ENCODE data around the gene EMID1. TPM values are rescaled to one million over a fixed set of nuclear protein-coding genes. Genes with fewer than 3 reads are reported as not detected.

EMID1 gene
- not detected for total RNA-seq

DNA sequence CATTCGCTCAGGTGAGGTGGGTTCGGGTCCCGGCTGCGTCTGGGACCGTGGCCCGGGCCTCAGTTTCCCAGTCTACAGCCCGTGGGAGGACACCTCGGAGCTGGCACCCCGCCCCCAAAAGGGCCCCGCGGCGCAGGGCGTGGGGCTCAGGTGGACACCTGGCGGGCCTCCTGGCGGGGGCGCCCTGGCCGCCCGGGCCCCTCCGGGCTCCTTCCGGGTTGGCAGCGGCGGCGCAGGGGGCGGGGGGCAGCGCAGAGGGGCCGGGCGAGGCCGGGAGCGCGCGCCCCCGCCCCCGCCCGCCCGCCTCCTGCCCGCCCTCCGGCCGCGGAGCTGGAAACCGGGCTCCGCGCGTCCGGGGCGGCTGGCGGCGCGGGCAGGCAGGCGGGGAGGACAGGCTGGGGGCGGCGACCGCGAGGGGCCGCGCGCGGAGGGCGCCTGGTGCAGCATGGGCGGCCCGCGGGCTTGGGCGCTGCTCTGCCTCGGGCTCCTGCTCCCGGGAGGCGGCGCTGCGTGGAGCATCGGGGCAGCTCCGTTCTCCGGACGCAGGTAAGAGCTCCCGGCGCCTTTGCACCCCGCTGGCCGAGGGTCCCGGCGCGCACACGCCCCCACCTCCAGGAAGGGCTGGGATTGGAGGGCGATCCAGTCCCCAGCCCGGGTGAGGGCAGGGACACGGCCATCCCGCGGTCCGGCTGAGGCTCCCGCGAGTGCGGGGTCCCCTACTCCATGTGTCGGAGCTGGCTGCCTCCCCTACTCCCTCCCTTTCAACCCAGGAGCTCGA, at the start of gene EMID1:
EMID1 (plus strand) TSS at position 303 of the 778 bp plus-strand sequence; CDS start at position 446, 143 bp downstream.
- H3K4me1 Mint-ChIP-seq (ENCODE audit: low read depth): peaks cover 12% of the 10 kb centered on the region
- H3K27ac Mint-ChIP-seq: no peak within 1 kb of the TSS
- peak within 1 kb of the TSS; percentile 48 for H3K4me3 Mint-ChIP-seq
- ChIA-PET CTCF (interaction anchor here (0.8 to 2.0 kb wide), 4 partner anchors 34 to 107 kb away, joined by 3 to 10 read pairs (median 4); no protein-coding TSS in a partner anchor), POLR2A (no interaction called here)
- peaks cover 38% of the 10 kb centered on the region for H3K27me3 Mint-ChIP-seq
- intact Hi-C loops (cut with micrococcal nuclease): no loop called here
- peak; percentile 16 for DNase-seq
- no peaks in the 10 kb centered on the region for H3K9me3 Mint-ChIP-seq
- no peaks in the 10 kb centered on the region for H3K36me3 Mint-ChIP-seq

DNA sequence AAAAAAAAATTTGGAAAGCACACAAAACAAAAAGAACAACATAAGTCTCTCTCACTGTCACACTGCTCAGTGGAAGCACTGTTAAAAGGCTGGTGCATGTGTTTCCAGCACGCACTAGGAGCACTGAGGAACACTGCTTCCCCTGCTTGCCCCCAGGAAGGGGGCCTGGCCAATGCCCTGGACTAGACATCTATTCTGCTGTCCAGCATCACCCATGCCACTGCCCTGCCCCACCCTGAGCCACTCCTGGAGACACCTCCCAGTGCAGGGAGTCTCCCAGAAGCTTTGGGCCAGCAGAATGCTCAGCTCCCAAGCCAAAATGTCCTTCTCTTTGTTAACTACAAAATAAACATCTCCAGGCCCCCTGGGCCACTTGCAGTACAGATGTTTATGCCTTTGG, 49.7 kb upstream of the EMID1 start:
- peaks cover 29% of the 10 kb centered on the region for H3K27me3 Mint-ChIP-seq
- POLR2A ChIA-PET: no interaction called here
- no peak overlapping the region for H3K4me3 Mint-ChIP-seq
- no peaks in the 10 kb centered on the region for H3K9me3 Mint-ChIP-seq
- peaks cover 5% of the 10 kb centered on the region for H3K4me1 Mint-ChIP-seq (ENCODE audit: low read depth)
- no peak overlapping the region for H3K27ac Mint-ChIP-seq
- CTCF ChIA-PET: no interaction called here
- intact Hi-C loops (cut with micrococcal nuclease): no loop called here
- no peaks in the 10 kb centered on the region for H3K36me3 Mint-ChIP-seq
- DNase-seq: no peak

DNA sequence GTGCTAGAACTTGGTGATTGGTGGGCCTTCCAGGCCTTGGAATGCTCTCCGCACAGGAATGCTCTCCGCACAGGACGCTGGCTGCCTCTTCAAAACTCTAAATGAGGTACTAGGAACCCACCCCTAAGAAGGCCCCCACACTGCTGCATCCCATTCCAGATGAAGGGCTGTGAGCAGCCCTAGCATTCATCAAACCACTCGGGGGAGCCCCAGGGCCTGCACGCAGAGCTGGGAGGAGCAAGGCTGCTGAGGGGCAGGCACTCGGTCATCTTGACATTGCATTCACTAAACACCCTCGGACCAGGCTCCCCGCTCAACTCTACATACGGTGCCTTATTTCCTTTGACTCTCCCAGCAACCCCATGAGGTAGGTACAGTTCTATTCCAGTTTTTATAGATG, 49.2 kb upstream of the EMID1 start:
- no peak for DNase-seq
- Mint-ChIP-seq H3K4me3 (no peak overlapping the region), H3K27ac (no peak overlapping the region), H3K36me3 (no peaks in the 10 kb centered on the region), H3K9me3 (no peaks in the 10 kb centered on the region), H3K4me1 (ENCODE audit: low read depth) (peaks cover 5% of the 10 kb centered on the region), H3K27me3 (peaks cover 29% of the 10 kb centered on the region)
- intact Hi-C loops (cut with micrococcal nuclease): no loop called here
- CTCF ChIA-PET: no interaction called here
- POLR2A ChIA-PET: no interaction called here

DNA sequence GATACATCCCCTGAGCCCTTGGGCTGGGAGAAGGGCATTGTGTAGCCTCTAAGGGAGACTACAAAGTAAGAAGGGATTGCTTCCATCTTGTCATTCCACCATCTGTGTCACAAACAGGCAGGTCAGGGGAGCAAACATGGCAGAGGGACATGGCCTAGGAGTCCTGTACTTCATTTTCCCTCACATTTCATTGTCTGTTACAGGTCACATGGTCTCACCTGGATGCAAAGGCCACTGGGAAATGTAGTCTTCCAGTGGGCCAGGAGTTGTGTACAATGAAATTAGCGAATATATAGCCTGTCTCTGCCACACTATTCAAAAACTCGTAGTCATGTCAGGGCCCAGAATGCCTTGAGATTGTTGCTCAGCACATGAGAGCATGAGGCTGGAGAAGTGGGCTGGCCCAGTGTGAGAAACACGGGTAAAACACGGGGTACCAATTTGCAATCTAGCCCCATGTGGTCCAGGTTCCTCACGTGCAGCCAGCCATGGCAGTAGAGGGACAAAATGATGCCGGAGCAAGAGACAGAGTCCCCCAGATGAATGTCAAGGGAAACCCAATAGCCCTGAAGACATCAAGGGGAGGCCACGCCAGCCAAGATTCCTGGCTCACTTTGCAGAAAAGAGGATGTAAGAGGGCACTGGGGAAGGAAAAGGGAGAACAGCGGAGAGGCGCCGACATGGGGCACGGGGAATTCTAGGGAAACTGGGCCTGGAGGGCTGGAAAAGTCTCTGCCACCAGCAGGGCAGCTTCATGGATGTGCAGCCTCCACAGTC, 47.7 kb upstream of the EMID1 start:
- no peak overlapping the region for H3K27ac Mint-ChIP-seq
- no peak for DNase-seq
- CTCF ChIA-PET: interaction anchor here (1.1 kb wide), 1 partner anchor 88 kb away, joined by 4 read pairs; no protein-coding TSS in a partner anchor

DNA sequence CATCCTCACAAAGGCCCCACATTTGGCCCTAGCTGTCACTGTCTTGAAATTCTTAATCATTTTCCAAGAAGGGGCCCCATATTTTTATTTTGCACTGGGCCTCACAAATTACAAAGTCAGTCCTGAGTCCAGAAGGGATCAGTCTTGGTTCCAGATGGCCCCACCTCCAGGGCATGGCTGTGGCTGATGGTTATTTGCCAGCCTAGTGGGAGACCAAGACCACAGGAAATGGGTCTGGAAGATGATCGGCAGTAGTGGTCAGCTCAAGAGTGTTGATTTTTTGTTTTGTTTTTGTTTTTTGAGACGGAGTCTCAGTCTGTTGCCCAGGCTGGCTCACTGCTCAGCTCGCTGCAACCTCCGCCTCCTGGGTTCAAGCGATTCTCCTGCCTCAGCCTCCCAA, 47.1 kb upstream of the EMID1 start:
- no peaks in the 10 kb centered on the region for H3K36me3 Mint-ChIP-seq
- CTCF ChIA-PET: interaction anchor here (1.1 kb wide), 1 partner anchor 87 kb away, joined by 4 read pairs; no protein-coding TSS in a partner anchor
- no peak overlapping the region for H3K27ac Mint-ChIP-seq
- intact Hi-C loops (cut with micrococcal nuclease): no loop called here
- peaks cover 23% of the 10 kb centered on the region for H3K27me3 Mint-ChIP-seq
- H3K4me3 Mint-ChIP-seq: no peak overlapping the region
- H3K9me3 Mint-ChIP-seq: no peaks in the 10 kb centered on the region
- no peak for DNase-seq
- peaks cover 5% of the 10 kb centered on the region for H3K4me1 Mint-ChIP-seq (ENCODE audit: low read depth)
- POLR2A ChIA-PET: no interaction called here

More for the DNA sequence above, 47.7 kb upstream of the EMID1 start:
- intact Hi-C loops (cut with micrococcal nuclease): no loop called here
- Mint-ChIP-seq H3K27me3 (peaks cover 27% of the 10 kb centered on the region), H3K9me3 (no peaks in the 10 kb centered on the region), H3K4me1 (ENCODE audit: low read depth) (peaks cover 5% of the 10 kb centered on the region), H3K4me3 (no peak overlapping the region), H3K36me3 (no peaks in the 10 kb centered on the region)
- POLR2A ChIA-PET: no interaction called here

DNA sequence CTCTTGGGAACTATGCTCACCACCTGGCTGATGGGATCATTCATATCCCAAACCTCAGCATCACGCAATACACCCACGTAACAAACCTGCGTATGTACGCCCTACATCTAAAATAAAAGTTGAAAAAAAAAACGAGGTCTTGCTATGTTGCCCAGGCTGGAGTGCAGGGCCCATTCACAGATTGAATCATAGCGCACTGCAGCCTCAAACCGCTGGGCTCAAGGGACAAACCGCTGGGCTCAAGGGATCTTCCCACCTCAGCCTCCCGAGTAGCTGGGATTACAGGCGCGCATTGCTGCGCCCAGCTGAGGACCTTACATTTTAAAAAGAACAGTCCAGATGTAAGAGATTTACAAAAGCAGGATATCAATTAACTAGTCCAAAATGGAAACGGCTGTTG, 41.9 kb upstream of the EMID1 start:
- H3K4me3 Mint-ChIP-seq: no peak overlapping the region
- H3K27me3 Mint-ChIP-seq: peaks cover 11% of the 10 kb centered on the region
- H3K36me3 Mint-ChIP-seq: no peaks in the 10 kb centered on the region
- CTCF ChIA-PET: no interaction called here
- H3K27ac Mint-ChIP-seq: no peak overlapping the region
- POLR2A ChIA-PET: no interaction called here
- H3K9me3 Mint-ChIP-seq: no peaks in the 10 kb centered on the region
- no peak for DNase-seq
- intact Hi-C loops (cut with micrococcal nuclease): no loop called here
- H3K4me1 Mint-ChIP-seq (ENCODE audit: low read depth): peaks cover 18% of the 10 kb centered on the region

DNA sequence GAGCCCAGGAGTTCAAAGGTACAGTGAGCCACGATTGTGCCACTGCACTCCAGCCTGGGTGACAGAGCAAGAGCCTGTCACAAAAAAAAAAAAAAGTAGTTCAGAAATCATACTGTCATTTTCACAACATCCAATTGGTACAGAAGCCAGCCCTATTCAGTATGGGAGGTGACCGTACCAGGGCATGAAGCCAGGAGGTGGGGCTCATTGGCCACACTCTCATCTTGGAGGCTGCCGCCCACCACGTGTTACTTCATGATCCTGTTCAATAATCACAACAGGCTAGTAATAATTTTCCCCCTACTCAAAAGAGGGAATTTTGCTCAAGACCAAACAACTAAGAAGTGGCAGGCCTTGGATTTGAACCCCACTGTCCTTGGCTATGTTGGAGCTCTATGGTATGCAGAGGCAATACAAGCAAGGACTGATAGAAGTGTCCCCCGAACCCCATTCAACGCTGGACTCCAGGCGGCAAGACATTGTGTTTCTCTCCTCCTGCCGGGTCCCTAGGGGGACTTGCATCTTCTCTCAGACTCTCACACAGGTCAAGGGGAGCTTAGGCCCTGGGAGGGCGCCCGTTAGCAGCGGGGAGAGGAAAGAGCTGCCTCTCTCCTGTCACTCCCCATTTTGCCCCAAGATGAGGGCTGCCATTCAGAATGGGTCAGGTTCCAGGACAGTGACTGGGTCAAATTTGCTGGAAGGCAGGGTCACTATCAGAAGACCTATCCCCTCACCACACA, 40.2 kb upstream of the EMID1 start:
- H3K36me3 Mint-ChIP-seq: no peaks in the 10 kb centered on the region
- H3K4me3 Mint-ChIP-seq: no peak overlapping the region
- CTCF ChIA-PET: interaction anchor here (1.0 kb wide), 1 partner anchor 11 kb away, joined by 3 read pairs; no protein-coding TSS in a partner anchor
- H3K27ac Mint-ChIP-seq: no peak overlapping the region
- H3K4me1 Mint-ChIP-seq (ENCODE audit: low read depth): peaks cover 19% of the 10 kb centered on the region
- intact Hi-C loops (cut with micrococcal nuclease): loop anchor here (2.0 to 5.0 kb wide), 2 partner anchors 37 to 258 kb away; no protein-coding TSS in a partner anchor
- peaks cover 8% of the 10 kb centered on the region for H3K27me3 Mint-ChIP-seq
- H3K9me3 Mint-ChIP-seq: no peaks in the 10 kb centered on the region
- DNase-seq: no peak
- POLR2A ChIA-PET: no interaction called here

DNA sequence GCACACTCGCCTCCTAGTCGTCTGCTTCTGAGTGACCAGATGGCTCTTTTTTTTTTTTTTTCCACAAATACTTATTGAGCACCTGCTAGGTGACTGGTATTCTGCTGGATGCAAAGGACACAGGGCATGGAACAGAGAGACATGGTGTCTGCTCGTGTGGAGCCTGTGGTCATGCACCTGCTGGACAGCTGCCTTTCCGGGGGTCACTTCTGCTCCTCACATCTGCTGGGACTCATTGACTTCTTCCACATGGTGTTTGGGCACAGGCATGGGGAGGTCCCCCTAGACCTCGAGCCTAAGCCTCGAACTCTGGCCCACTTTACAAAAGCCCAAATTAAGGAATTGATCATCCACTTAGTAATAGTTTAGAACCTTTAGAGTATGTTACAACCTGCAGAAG, 39.5 kb upstream of the EMID1 start:
- no peak overlapping the region for H3K4me3 Mint-ChIP-seq
- POLR2A ChIA-PET: no interaction called here
- no peak overlapping the region for H3K27ac Mint-ChIP-seq

DNA sequence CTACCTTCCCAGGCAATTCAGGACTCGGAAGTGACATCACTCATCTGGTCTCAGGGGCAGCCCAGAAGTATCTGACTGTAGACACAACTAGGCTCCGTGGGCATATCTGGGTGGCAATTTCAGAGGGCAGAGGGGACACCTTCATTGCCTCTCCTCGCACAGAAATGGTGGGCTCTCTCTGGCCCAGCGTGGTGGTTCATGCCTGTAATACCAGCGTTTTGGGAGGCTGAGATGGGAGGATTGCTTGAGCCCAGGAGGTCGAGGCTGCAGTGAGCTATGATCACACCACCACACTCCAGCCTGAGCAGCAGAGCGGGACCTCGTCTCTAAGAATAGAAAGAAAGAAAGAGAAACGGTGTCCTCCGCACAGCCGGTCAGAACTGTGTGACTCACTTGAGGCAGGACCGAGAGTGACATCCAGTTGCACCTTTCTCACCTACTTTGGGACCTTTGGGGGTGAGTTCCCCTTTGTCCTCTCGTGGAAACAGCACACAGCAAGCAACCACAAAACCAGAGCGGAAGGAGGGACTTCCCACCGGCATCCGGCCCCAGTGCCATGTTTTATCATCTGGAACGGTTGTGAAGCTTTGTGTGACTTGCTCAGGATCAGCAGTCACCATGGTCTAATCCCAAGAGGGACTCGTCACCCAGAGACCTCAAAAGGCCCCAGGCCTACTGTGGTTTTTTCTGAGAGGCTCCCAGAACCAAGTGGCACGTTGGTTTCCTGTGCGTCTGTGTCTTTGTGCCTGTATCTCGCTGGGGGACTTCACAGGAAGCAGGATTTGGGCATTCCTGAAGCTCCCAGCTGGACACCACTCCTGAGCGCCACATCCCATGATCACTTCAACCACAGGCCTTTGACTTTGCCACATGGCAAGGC, 38.4 kb upstream of the EMID1 start:
- H3K9me3 Mint-ChIP-seq: no peaks in the 10 kb centered on the region
- peak overlapping the region; percentile 32 for H3K4me3 Mint-ChIP-seq
- intact Hi-C loops (cut with micrococcal nuclease): loop anchor here (1.0 to 5.0 kb wide), 3 partner anchors 36 to 394 kb away; no protein-coding TSS in a partner anchor
- no peaks in the 10 kb centered on the region for H3K36me3 Mint-ChIP-seq
- ChIA-PET POLR2A (interaction anchor here (0.6 kb wide), 1 partner anchor 429 kb away, joined by 3 read pairs; no protein-coding TSS in a partner anchor), CTCF (interaction anchor here (1.0 to 1.8 kb wide), 2 partner anchors 35 to 78 kb away, joined by 4 read pairs; no protein-coding TSS in a partner anchor)
- H3K27me3 Mint-ChIP-seq: peaks cover 6% of the 10 kb centered on the region
- DNase-seq: peak; percentile 87
- peaks cover 19% of the 10 kb centered on the region for H3K4me1 Mint-ChIP-seq (ENCODE audit: low read depth)
- H3K27ac Mint-ChIP-seq: peak overlapping the region; percentile 54

More for the DNA sequence above, 39.5 kb upstream of the EMID1 start:
- CTCF ChIA-PET: interaction anchor here (1.0 to 1.8 kb wide), 2 partner anchors 12 to 36 kb away, joined by 3 to 4 read pairs; no protein-coding TSS in a partner anchor
- Mint-ChIP-seq H3K36me3 (no peaks in the 10 kb centered on the region), H3K9me3 (no peaks in the 10 kb centered on the region), H3K4me1 (ENCODE audit: low read depth) (peaks cover 19% of the 10 kb centered on the region), H3K27me3 (peaks cover 6% of the 10 kb centered on the region)
- intact Hi-C loops (cut with micrococcal nuclease): loop anchor here (2.0 to 5.0 kb wide), 2 partner anchors 37 to 259 kb away; no protein-coding TSS in a partner anchor
- no peak for DNase-seq

DNA sequence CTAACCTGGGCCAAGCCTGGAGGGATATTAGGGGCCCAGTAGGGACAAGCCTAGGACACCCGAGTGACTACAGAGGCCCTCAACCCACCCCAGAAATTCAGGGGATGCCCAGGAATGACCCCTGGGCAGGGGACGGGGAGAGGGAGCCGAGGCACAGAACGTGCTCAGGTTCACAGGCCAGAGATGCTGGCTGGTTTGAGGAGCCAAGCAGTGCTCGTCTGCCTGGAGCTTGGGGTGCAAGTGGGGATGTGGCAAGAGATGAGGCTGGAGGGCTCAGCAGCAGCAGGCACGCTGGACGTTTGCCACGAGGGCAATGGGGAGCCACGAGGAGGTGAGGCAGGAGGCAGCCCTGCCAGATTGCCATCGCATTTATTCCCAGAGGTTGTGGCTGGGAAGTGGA, 34.0 kb upstream of the EMID1 start:
- CTCF ChIA-PET: interaction anchor here (1.4 kb wide), 1 partner anchor 18 kb away, joined by 3 read pairs; no protein-coding TSS in a partner anchor
- Mint-ChIP-seq H3K4me3 (no peak overlapping the region), H3K27ac (no peak overlapping the region), H3K9me3 (peaks cover 19% of the 10 kb centered on the region), H3K36me3 (peaks cover 5% of the 10 kb centered on the region), H3K4me1 (ENCODE audit: low read depth) (peaks cover 13% of the 10 kb centered on the region), H3K27me3 (peaks cover 9% of the 10 kb centered on the region)
- no peak for DNase-seq
- intact Hi-C loops (cut with micrococcal nuclease): no loop called here
- POLR2A ChIA-PET: no interaction called here

DNA sequence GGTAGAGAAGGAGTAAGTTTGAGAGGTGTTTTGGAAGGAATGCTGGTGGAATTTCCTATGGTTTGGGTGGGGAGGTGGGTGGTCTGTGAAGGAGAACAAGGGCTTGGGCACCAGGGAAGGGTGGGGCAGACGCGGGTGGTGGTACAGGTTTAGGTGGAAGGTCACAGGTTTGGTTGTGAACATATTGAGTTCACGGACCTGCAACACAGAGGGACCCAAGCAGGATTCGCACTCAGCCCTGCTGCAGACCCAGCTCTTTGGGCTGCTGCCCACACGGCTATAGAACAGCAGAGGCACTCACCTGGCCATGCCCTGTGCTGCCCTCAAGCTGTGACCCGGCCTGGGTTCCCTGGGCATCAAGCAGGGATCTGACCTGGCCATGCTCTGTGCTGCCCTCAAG, 33.5 kb upstream of the EMID1 start:
- ChIA-PET POLR2A (no interaction called here), CTCF (interaction anchor here (1.4 kb wide), 2 partner anchors 18 to 74 kb away, joined by 3 read pairs; no protein-coding TSS in a partner anchor)
- Mint-ChIP-seq H3K27me3 (peaks cover 11% of the 10 kb centered on the region), H3K4me3 (no peak overlapping the region), H3K27ac (no peak overlapping the region), H3K36me3 (peaks cover 5% of the 10 kb centered on the region), H3K9me3 (peaks cover 19% of the 10 kb centered on the region), H3K4me1 (ENCODE audit: low read depth) (peaks cover 8% of the 10 kb centered on the region)
- DNase-seq: no peak
- intact Hi-C loops (cut with micrococcal nuclease): no loop called here
